CD4-positive, alpha-beta T cell treated with Interleukin-4 for 4 hours (primary cell): Measurements from ENCODE around the gene KLHL29.

Source experiments
- DNase-seq: peaks from one replicate; pipeline ENCODE4 v3.0.0-alpha.2; 2020

The KLHL29 gene

GRCh38 chr2:23642516-23642915 lies 257.5 kb downstream of the KLHL29 start:
- DNase-seq = no peak

GRCh38 chr2:23645230-23645808 lies 260.3 kb downstream of the KLHL29 start:
- no peak for DNase-seq

- DNase-seq = no peak
Measured at GRCh38 chr2:23647563-23647962, 262.6 kb downstream of the KLHL29 start.

GRCh38 chr2:23649303-23649702 lies 264.3 kb downstream of the KLHL29 start:
- no peak for DNase-seq

DNA sequence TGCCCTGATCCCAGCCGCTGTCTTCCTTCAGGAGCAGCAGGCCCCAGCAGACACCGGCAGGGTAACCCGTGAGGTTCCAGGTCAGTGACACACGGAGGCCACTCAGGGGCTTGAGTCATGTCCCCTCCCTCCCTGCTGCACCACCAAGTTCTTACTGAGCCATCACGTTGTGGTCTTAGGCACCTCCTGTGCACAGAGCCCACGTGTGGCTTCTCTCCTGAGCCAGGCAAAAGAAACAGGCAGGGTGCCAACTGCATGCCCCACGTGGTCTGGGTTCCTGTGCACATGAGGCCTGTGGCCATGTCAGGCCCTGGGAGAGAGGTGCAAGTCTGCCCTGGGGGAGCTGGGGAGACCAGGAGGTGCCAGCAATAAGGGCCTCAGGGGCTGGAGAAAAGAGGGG lies 264.8 kb downstream of the KLHL29 start:
- DNase-seq = no peak

- DNase-seq = no peak
Measured at GRCh38 chr2:23651187-23652080, 266.5 kb downstream of the KLHL29 start.

DNA sequence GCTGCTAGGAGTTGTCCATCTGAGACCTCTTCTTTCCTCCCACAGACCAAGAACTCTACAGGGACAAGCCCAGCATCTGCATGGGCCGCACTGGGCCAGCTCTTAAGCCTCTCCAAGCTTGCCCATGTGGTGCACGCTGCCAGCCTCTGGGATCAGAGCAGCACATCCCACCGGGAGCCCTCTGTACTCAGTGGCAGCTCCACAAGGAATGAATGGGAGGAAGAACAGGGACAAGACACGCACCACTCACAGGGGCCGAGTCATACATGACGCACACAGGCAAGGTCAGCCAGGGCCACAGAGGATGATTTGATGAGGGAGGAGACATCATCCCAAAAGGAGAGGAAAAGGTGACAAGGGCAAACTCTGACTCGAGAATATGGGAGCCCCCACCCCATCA lies 268.3 kb downstream of the KLHL29 start:
- no peak for DNase-seq

- DNase-seq = no peak
Measured at GRCh38 chr2:23654756-23655155, 269.8 kb downstream of the KLHL29 start.

- no peak for DNase-seq
Measured at GRCh38 chr2:23655934-23656596, 271.1 kb downstream of the KLHL29 start.

DNA sequence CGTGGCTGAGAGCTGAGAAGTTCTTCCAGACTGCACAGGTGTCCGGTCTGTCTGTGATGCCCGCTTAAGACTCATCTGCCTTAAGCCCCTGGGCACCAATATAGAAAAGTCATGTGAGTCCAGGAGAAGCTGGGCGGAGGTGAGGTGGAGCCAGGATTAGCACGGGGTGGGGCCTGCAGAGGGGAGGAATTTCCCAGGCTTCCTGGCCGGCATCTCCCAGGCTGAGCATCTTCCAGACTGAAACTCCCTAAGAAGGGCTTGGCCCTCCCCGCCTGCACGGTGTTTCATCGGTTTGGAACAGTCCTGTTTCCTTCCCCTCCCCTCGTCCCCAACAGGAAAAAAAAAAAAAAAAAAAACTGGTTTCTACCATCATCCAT lies 271.6 kb downstream of the KLHL29 start:
- DNase-seq = no peak

- DNase-seq = no peak
Measured at GRCh38 chr2:23657371-23657770, 272.4 kb downstream of the KLHL29 start.

DNA sequence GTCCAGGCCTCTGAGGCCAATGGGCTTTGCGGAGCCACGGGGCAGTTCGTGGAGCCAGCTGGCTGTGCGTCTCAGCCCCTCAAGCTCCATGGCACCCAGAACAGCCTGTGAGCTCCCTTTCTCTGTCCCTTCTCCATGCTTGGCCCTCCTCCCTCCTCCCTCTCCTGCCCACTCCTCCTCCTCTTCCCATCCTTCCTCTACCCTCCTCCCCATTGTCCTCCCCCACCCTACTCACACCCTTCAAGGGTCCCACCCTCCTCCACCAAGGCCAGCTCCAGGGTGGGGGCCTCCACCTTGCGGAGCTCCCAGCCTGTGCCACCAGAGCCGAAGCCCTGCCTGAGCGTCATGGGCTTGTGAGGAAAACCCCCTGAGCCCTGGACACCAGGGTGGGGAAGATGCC lies 273.0 kb downstream of the KLHL29 start:
- DNase-seq = no peak

GRCh38 chr2:23658466-23658942 lies 273.5 kb downstream of the KLHL29 start:
- DNase-seq = no peak

GRCh38 chr2:23659328-23659727 lies 274.3 kb downstream of the KLHL29 start:
- no peak for DNase-seq

- no peak for DNase-seq
Measured at GRCh38 chr2:23659773-23660172, 274.8 kb downstream of the KLHL29 start.

DNA sequence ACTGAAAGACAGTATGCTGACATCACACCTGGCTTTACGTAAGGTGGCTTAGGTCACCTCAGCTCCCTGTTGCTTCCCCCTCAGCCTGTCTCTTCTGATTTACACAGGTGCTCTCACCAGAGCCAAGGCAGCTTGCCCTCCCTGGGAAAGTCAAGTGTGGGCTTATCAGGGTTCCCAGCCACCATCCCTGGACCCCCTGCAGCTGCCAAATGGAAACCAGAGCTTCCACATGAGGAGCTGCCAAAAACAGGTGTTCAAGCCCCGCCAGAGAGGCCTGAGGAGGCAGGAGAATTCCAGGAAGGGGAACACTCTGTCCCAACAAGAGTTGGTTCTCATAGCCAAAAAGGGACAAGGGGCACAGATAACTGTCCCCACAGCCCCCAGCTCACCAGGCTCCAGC lies 275.3 kb downstream of the KLHL29 start:
- no peak for DNase-seq

- DNase-seq = no peak
Measured at GRCh38 chr2:23661276-23662050, 276.5 kb downstream of the KLHL29 start.

GRCh38 chr2:23662466-23662865 lies 277.5 kb downstream of the KLHL29 start:
- DNase-seq = no peak

DNA sequence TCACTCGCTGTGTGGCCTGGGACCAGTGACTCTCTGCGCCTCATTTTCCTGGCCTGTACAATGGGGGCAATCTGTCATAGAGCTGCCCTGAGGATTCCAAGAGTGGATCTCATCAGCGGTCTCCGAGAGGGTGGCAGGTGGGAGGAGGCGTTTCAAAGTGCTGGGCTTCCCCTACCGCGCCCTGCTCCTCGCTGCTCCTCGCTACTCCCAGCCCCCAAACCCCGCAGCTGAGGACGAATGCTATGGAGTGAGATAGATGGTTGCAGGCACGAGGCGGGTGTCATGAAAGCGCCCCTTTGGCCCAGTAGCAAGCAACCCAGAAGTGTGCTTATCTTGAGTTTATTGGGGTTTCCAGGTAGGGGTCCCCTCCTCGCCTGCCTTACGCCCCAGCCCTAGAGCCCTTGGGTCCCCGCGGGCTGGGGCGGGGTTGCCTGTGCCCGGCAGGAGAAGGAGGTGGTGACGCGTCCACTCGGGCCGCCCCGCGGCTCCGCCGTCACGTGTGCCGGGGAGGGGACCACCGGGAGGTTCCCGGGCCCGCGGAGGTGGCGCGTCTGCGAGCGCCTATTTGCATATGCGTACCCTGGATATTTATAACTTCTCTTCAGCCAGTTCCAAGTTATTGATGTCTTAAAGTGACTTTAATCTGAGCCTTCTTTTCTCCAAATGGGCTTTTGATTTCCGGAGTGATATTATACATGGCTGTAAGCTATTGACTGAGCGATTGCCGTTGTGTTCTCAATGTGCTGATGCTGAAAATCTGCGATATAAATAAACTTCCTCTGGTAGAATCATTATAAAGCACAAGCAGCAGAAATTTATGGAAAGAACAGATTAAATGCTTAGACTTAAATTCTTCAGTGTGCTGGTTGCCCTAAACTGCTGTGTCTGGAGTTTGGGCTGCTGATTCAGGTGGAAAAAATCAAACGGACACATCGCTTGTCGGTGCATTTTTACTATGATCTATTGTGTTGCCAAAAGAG lies 278.3 kb downstream of the KLHL29 start:
- DNase-seq = no peak

DNA sequence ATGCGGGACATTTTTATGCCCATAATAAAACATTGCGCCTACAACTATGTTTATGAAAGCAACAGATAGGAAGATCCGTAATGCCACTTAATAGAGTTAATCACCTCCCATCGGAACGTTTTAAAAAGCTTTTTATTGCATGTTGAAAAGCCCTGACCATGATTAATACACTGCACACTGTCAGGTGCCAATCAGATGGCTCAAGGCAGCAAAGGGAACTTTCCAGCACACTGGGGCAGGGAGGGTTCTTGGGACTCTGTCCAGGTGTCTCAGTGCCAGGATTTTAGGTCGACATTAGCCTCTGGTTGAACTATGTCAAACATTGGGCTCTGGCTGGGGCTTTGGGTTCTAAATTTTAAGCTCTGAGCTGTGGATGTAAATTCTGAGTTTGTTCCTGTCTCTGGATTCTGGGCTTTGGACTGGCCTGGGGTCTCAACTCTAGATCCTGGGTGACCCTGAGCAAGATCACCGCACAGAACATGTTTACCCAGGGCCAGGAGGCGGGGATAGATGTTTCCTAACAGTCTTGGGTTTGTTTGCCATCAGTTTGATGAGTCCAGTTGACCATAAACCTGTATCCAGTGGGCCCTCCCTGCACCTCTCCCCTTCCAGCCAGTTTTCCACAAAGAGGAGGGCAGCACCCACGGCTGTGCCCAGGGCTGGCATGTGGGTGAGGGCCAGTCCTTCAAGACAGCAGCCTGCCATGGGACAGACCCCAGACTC lies 279.2 kb downstream of the KLHL29 start:
- DNase-seq = no peak
